HG03103 (cell line): ENCODE results near the gene RHBDF2.

Experiments used
- ATAC-seq: cut with Tn5 transposase; IDR thresholded peaks from one replicate; pipeline ENCODE4 v1.9.1; 2021; ENCODE audit warnings: low read depth; ENCODE audit not compliant: unreplicated experiment

RHBDF2 gene

DNA sequence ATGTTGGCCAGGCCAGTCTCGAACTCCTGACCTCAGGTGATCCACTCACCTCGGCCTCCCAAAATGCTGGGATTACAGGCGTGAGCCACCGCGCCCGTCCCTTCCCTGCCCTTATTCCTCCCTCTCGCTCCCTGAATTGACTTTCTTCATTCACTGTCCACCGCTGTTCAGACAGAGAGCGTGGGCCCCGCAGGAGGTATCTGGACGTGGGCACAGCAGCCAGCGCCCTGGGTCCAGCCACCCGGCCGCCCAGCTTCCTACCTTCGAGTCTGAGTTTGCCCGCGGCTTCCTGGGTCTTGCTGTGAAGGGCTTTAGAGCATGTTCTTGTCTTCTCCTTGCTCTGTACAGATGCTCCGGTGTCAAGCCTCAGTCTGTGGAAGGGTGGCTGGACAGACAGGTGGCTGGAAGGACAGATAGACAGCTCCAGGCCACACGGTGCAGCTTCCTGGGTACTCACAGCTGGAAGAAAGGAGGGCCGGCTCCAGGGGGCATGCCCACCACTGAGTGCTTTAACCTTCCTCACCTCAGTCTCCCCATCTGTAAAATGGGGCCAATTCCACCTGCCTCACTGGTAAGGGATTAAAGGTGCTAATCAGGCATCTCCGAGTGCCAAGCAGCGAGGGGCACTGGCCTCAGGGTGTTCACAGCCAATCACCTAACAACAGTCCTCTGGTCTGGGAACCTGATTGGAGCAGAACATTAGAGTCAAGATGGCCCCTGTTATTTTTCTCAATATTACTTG is 13.6 kb downstream of the RHBDF2 start:
- no peak for ATAC-seq

DNA sequence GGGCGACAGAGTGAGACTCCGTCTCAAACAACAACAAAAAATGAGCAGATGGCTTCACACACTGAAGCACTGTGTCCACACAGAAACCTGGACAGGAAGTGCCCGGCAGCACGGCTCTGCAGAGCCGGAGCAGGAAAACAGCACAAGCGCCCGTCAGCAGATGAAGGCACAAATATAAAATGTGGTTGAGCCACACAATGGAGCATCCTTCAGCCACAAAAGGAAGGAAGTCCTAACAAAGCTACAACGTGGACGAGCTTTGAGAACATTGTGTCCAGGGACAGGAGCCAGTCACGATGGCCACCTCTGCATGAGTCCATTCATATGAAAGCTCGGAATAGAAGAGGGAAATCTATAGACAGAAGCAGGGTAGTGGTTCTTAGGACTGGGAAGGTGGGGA is 15.7 kb downstream of the RHBDF2 start:
- ATAC-seq, result no peak

DNA sequence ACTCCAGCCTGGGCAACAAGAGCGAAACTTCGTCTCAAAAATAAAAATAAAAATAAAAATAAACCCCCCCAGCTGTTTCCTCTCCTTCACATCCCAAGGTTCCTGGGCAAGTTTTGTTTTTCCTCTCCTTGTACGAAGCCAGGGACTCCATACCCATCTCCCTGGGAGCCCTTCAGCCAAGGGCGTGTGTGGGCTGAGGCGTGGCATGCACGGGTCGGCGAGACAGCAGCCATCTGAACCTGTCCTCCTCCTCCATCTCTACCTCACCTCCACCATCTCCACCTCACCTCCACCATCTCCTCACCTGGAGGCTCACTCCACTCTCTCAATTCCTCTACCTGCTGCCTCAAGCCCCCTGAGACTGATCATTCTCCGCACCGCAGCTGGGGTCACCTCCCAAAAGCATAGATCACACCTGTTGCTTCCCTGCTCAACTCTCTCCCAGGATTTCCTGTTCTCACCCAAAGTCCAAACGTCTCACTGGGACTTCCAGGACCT is 16.9 kb downstream of the RHBDF2 start:
- ATAC-seq, result no peak

DNA sequence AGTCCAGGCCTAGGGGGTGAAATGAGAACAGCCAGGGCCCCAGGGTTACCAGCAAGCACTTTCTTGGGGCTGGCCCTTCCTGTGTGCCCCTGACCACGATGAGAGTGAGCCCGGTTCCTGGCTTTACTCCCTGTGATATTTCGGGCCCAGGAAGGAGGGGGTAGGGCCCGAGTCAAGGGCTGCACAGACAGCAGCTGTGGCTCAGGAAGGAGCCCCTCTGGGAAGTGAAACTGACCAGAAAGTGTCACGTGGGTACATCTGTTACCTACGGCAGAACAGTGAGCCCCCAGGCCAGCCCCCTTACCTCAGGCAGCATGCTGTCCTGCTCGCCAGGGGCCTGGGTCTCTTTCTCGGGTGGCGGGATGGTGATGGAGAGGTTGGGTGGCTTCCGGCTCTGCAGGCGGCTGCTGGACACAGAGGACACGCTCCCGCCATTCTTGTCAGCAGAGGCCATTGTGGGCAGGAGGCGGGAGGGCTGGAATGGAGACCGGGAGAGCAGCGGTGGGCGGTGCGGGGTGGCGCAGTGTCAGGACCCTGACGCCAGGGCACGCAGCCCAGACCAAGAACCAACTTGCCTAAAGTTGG is 20.1 kb downstream of the RHBDF2 start:
- peak; percentile 62 for ATAC-seq

DNA sequence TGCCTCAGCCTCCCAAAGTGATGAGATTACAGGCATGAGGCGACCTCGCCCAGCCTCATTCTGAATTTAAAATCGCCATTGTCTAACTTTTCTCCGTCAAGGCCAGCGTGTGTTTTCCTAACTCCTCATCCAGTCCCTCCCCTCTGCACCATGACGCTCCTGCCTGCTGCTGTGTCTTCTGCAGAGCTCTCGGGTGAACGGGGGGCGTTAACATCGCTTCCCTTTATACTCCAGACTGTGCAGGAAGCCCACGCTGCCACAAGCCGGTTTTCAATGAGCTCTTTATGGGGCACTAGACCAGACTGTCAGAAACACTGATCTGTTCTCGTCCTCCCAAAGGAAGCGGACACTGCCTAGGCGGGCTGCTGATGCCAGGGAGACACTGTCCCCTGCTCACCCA is 20.6 kb downstream of the RHBDF2 start:
- ATAC-seq, result no peak

DNA sequence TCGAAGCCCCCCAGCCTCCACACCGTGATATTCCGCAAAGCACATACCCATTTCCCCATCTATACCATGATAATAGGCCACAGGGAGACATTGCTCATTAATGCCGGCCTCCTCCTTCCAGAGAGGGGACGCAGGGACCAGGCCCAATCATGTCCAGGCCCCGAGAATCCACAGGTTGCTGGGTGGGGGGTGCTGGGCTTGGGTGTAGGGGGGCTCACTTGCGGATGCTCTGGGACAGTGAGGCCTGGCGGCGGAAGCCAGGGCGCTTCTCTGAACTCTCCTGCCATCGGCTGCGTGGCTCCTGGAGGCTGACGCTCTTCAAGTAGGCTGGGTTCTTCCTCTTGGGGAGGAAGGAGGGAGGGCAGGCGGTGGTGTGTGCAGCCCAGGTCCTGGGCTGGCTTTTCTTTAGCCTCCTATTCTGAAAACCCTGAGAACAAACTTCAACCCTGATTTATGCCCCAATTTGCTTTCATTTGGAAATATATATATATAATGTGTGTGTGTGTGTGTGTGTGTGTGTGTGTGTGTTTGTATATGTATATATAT is 21.6 kb downstream of the RHBDF2 start:
- ATAC-seq, result no peak

DNA sequence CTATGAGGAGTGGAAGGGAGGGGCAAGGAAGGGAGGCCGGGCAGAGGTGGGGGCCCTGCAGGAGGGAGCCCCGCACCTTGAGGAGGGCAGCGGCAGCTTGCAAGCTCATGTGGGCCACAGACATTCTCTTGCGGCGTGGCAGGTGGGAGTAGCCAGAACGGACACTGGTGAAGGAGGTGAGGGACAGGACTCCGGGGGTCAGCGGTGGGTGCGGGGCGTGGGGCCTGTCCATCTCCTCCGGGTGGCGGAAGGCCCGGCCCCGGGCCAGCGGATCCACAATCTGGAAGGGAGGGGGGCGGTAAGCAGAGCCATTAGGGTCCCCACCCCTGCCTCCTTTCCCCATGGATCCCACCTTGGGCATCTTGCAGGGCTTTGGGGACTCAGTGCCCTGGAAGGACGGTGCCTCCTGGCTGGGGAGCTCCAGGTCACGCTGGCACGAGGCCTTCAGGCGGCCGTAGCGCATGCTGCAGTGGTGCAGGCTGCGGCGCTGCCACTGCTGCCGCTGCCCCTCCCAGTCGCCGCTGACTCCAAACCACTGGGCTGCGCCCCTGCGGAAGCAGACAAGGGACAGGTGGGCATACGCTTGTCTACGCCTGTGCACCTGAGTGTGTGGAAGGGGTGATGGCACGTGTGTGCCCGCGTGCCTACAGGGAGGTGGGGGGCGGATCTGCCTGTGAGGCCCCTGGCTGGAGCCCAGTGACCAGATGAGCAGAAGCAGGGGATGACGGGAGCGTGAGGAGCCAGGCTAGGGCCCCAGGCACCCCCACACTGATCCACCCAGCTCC is 22.3 kb downstream of the RHBDF2 start:
- ATAC-seq, result no peak

DNA sequence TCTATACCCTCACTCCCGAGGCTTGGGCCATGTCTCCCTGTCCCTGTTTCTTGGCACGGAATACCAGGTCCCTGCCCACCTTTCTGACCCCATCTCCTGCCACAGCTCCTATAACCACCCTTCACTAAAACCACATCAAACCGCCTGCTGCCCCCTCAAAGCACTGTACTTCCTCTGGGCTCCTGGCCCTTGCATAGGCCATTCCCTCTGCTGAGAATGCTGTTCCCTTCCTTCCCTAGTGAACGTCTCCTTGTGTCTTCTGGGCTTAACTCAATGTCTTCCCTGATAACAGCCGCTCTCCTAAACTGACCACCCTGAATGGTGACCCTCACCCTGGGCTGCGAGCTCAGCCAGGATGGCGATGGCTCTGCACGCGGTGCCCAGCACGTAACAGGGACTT is 23.1 kb downstream of the RHBDF2 start:
- ATAC-seq, result no peak

DNA sequence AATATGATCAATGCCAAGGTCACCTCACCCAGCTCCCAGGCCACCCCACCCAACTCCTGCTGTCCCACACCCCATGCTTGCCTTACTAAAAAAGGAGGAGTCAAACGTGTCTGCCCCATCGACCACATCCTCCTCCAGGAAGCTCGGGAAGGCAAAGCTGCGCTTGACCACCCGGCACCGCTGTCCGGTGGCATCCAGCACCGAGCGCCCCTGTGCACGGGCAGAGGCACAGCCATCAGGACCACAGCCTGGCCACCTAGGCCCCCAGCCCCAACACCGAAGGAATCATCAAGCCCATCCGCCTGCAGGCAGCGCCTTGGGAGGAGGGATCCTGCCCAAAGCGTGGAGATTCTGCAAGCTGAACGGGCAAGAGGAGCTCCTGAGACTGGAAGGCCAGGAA is 23.6 kb downstream of the RHBDF2 start:
- ATAC-seq, result no peak

DNA sequence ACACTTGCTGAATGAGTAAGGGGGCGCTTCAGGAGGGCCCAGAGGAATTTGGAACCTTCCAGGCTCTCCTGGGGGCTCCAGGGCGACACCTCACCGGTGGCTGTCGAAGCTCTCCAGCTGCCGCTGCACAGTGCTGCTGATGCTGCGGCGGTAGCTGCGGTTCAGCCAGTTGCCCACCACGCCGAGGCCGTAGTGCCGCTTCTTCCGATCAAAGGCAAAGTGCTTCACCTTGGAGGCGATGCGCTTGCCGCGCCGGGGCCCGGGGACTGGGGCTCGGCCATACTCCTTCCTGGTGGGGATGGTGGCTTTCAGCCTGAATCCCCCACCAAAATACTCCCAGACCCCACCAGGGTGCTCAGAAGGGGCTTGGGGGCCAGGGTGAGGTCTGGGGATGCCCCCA is 24.5 kb downstream of the RHBDF2 start:
- no peak for ATAC-seq

DNA sequence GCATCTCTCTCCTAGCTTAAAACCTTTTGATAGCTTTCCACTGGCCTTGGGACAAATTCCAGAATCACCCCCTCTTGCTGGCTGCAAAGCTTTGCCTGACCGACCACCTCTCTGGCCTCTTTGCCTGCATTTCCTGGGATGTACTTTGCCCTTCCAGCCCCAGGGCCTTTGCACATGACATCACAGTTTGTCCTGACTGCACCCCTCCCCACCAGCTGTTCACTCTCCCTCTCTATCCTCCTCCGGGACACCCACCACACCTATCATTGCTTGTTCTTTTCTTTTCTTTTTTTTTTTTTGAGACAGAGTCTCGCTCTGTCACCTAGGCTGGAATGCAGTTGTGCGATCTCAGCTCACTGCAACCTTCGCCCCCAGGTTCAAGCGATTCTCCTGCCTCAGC is 25.9 kb downstream of the RHBDF2 start:
- no peak for ATAC-seq

DNA sequence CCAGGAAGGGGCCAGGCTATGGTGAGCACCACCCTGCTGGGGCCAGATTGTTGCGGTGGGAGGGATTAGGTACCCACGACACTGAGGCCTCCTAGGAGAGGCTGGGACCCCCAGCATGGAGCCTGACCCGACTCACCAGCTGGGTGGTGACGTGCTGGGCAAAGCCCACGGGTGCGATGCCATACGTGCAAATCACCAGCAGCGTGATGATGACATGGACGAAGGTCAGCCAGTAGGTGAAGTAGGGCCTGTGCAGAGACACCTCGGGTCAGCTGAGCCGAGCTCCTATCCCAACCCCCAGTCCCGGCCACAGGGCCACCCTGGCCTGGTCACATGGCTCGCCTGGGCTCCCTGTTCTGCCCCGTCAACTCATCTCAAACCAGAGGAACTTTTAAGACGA is 26.3 kb downstream of the RHBDF2 start:
- no peak for ATAC-seq

DNA sequence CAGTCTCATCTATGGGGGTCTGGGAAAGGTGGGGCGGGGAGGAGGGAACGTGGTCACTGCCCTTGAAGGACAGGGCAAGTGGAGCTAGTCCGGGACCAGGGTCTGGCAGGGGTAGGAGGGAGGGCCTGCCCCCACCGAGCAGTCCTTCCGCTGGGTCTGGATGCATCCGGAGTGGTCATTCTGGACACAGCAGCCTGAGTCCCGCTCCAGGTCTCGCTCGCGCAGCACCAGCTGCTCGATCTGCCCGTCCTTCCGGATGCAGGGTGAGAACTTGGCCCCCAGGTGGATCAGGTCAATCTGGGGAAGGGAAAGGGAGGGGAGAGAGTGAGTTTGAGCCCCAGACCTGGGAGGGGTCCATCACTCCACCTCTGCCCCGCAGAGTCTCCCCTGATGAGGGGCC is 27.0 kb downstream of the RHBDF2 start:
- ATAC-seq, result no peak

DNA sequence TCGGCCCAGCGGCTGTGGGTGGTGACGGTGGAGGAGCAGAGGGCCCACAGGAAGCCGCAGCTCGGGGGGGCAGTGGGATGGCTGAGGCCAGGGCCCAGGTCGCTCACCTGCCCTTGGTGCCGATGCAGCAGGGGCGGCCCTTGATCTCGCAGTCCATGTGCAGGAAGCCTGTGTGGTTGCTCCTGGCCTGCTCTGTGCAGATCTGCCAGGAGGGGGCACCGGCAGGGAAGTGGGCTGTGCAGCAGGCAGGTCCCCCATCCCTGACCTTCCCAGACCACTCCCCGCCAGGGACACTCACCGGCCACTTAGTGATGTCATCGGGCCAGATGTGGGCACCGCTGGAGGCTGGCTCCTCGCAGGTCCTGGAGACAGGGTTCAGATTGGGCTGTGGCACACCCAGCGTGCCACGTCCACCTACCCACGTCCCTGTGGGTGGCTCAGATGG is 27.7 kb downstream of the RHBDF2 start:
- ATAC-seq, result no peak

DNA sequence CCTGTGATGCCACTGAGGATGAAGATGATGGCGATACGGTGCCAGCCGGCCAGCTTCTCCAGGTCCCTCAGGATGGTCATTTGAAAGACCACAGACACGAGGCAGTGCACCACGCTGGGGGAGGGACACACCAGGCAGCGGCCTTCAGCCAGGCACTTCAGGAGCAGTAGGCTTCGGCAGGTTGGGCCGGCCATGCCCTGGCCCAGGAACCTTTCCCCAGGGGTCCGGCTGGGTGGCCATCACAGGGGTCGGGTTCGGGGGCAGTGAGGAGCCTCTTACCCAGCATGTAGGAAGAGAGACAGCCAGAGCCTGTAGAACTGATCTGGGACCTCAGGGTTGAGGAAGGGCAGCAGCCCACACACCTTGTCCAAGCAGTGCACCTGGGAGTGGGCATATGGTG is 28.5 kb downstream of the RHBDF2 start:
- ATAC-seq, result no peak

DNA sequence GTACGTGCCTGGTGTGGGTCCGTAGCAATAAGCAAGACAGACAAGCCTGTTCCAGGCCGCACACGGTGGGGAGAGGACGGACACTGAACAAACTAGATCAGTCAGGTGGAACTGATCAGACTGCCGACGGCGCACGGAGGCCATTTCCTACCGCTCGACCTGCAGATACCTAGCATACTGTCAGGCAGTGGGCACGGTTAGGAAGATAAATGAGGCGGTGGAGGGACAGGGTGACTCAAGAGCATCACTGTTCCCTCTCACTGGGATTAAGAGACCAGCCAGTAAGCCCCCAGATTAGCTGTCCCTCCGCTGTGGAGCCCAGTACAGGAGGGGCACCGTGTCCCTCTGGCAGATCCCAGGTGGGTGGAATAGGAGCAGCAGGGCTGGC is 29.0 kb downstream of the RHBDF2 start:
- no peak for ATAC-seq

DNA sequence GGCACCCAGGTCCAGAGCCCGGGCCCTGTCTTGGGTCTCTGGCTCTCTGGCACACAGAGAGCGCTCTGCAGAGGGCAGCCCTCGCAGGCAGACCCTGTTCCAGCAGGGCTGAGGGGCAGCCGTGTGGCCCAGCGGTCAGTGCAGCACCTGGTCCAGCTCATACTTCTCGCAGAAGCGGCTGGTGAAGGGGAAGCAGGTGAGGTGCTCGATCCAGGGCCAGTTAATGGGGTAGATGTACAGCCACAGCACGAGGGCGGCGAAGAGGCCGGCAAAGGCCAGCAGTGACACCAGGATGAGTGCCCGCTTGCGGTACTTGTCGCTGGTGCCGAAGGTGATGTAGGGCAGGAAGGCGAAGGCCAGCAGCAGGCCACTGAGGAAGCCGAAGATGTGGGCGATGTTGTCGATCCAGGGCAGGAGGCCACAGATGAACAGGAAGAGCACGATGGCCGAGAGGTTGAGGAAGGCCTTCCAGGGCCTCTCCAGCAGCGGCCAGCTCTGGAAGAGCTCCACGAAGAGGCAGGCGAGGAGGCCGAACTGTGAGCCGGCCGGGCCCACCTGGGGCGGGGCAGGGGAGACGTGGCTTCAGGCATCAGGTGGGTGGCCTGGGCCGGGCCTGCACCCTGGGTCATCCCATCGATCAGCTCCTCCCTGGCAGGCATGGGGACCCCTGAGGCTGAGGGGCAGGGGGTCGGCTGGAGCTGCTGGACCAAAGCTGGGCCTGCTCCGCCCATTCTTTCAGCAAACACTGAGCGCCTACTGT is 29.5 kb downstream of the RHBDF2 start:
- ATAC-seq, result no peak

DNA sequence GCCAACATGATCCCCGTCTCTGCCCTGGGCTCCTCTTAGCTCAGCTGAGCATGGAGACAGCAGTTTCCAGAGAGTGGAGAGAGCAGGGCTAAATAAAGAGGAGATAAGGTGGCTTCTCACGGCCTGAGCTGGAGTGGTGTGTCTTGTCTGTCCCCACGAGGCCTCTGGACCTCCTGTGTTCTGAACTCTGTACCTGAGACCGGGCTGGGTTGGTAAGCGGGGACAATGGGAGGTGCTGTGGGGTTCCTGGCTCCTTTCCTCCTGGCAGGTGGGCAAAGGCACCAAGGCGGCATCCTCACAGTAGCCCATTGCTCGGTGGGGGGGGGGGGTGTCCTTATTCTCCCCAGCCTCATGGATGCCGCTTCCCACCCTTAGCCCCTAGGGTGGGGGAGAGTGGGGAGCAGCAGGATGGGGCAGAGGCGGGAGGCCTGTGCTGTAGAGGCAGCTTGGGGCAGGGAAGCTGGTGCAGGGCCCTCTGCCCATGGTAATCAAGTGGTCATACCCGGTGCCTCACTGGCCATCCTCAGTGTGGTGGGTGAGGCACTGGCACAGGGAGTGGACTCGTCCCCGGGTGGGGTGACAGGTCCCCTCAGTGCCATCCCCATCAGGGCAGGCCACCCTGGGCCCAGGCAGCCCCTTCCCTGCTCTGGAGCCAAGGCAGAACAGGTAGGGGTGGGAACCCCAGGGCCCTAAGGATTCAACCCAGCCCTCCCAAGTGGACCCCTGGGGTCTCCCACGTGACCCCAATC is 31.1 kb downstream of the RHBDF2 start:
- no peak for ATAC-seq

DNA sequence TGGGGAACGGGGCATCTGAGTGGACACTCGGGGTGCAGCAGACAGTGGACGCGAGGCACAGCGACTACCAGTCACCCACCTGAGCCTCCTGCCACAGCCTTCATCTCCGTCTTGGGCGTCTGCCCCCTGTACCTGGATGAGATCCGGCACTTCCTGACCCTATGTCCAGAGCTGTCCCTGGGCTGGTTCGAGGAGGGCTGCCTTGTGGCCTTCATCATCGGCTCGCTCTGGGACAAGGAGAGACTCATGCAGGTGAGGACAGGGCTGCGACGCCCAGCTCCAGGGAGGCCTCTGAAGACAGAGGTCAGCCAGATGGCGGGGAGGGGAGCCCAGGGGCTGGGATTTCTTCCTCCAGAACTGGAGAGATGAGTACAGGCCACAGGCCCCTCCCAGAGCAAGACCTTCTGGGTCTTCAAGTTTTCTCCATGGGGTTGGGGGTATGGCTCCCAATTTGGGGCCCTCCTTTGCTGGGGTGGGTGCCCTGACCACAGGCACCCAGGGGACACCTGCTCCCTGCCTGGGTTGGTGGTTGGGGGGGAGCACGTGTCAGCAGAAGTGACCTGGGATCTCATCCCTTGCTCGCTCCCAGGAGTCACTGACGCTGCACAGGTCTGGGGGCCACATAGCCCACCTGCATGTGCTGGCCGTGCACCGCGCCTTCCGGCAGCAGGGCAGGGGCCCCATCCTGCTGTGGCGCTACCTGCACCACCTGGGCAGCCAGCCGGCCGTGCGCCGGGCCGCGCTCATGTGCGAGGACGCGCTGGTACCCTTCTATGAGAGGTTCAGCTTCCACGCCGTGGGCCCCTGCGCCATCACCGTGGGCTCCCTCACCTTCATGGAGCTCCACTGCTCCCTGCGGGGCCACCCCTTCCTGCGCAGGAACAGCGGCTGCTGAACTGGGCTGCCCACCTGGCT is 31.9 kb downstream of the RHBDF2 start:
- no peak for ATAC-seq
